GM19099 (cell line): ENCODE results near the gene SYT3.

Experiments used
- POLR2A ChIP-seq: IDR thresholded peaks from 3 replicates; pipeline ENCODE4 v1.6.1; 2011; ENCODE audit warnings: low read depth; ENCODE audit not compliant: insufficient read length; ENCODE audit errors: extremely low read depth

SYT3 gene

GRCh38 chr19:50580970-50581634, 58.6 kb downstream of the SYT3 start:
- TF ChIP-seq POLR2A = no peak

GRCh38 chr19:50580240-50580639, 59.4 kb downstream of the SYT3 start:
- TF ChIP-seq POLR2A = no peak

DNA sequence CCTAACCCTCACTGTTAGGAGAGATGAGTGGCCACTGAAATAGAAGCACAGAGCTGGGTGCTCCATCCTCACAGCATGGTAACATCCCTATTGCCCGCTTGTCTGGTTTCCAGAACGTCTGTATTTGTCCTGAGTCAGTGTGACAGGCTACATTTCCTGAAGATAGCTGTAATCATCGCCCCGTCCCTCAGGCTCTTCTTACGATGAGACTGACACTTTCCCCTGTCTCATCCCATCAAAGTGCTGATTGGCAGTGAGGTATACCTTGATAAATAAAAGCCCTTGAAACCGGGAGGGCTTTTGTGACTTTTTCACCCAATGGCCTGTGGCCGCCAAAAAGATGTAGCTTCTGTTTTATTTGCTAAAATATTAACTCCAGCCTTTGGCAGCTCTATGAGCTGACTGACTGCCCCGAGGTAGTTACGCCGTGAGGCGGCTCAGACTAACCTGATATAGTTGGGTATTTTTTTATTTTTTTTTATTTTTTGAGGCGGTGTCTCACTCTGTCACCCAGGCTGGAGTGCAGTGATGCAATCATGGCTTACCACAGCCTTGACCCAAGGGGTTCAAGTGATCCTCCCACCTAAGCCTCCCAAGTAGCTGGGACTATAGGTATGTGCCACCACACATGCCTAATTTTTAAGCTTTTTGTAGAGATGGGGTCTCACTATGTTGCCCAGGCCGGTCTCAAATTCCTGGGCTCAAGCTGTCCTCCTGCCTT, 65.8 kb downstream of the SYT3 start:
- no peak for TF ChIP-seq POLR2A
